Neural cell (in vitro differentiated cells): ENCODE results near the gene MANBA. TPM values are rescaled to one million over a fixed set of nuclear protein-coding genes. Genes with fewer than 3 reads are reported as not detected.

ENCODE experiments used
- H2AFZ ChIP-seq: fragments of 200-600, 300-800 bp; sonication (generic), shearing (Covaris generic); 2 replicates; pipeline ENCODE4 v1.6.0; 2014; ENCODE audit warnings: low read depth, mild to moderate bottlenecking, antibody characterized with exemption, low read length, moderate library complexity
- H3F3A ChIP-seq: fragments of 200-600 bp; shearing (Covaris generic); 2 replicates; pipeline ENCODE4 v1.6.1; 2016; ENCODE audit warnings: mild to moderate bottlenecking, moderate library complexity, mixed read lengths, antibody characterized with exemption, low read length; ENCODE audit not compliant: insufficient read depth, poor library complexity, severe bottlenecking
- H3K27ac ChIP-seq: fragments of 200-600, 300-800 bp; sonication (generic), shearing (Covaris generic); 2 replicates; pipeline ENCODE4 v1.5.1; 2014; ENCODE audit warnings: mild to moderate bottlenecking, low read length, moderate library complexity
- H3K27me3 ChIP-seq: fragments of 300-800, 200-600 bp; sonication (generic), shearing (Covaris generic); 2 replicates; pipeline ENCODE4 v1.6.0; 2014; ENCODE audit warnings: mild to moderate bottlenecking, low read depth, low read length, moderate library complexity; ENCODE audit not compliant: insufficient read depth
- H3K36me3 ChIP-seq: fragments of 300-800, 200-600 bp; sonication (generic), shearing (Covaris generic); 2 replicates; pipeline ENCODE4 v1.5.1; 2014; ENCODE audit warnings: mild to moderate bottlenecking, antibody characterized with exemption, low read length, moderate library complexity; ENCODE audit not compliant: insufficient read depth
- H3K4me2 ChIP-seq: fragments of 300-800, 200-600 bp; sonication (generic), shearing (Covaris generic); 2 replicates; pipeline ENCODE4 v1.6.0; 2014; ENCODE audit warnings: mild to moderate bottlenecking, low read length
- H3K4me3 ChIP-seq: fragments of 300-800, 200-600 bp; sonication (generic), shearing (Covaris generic); 2 replicates; pipeline ENCODE4 v1.5.1; 2014; ENCODE audit warnings: mild to moderate bottlenecking, low read length, moderate library complexity
- H3K79me2 ChIP-seq: fragments of 200-600 bp; shearing (Covaris generic); replicated peaks from 2 replicates; pipeline ENCODE4 v1.6.0; 2014; ENCODE audit warnings: mild to moderate bottlenecking, low read length, moderate library complexity; ENCODE audit not compliant: insufficient read depth
- H3K9ac ChIP-seq: fragments of 300-800, 200-600 bp; sonication (generic), shearing (Covaris generic); 2 replicates; pipeline ENCODE4 v1.6.1; 2016; ENCODE audit warnings: mild to moderate bottlenecking, low read length, mixed read lengths
- H3K9me2 ChIP-seq: fragments of 200-600 bp; shearing (Covaris generic); 2 replicates; pipeline ENCODE4 v1.6.1; 2016; ENCODE audit warnings: mild to moderate bottlenecking, low read length, mixed read lengths; ENCODE audit not compliant: insufficient read depth
- H3K9me3 ChIP-seq: fragments of 200-600, 300-800 bp; sonication (generic), shearing (Covaris generic); 2 replicates; pipeline ENCODE4 v1.6.1; 2016; ENCODE audit warnings: mild to moderate bottlenecking, mixed run types, low read length, moderate library complexity, mixed read lengths
- H4K20me1 ChIP-seq: fragments of 200-600 bp; shearing (Covaris generic); 2 replicates; pipeline ENCODE4 v1.6.1; 2016; ENCODE audit warnings: mild to moderate bottlenecking, mixed run types; ENCODE audit not compliant: insufficient read depth
- CTCF ChIP-seq: fragments of 450-650 bp; IDR thresholded peaks from 2 replicates; pipeline ENCODE4 v1.5.1; 2014; ENCODE audit warnings: antibody characterized with exemption, mild to moderate bottlenecking, moderate library complexity; ENCODE audit not compliant: poor library complexity, severe bottlenecking
- POLR2AphosphoS5 ChIP-seq: IDR thresholded peaks from 2 replicates; pipeline ENCODE4 v1.6.1; 2012
- RAD21 ChIP-seq: fragments of 450-650 bp; conservative IDR thresholded peaks from 2 replicates; pipeline ENCODE4 v1.6.1; 2014; ENCODE audit warnings: antibody characterized with exemption, mild to moderate bottlenecking, moderate library complexity
- REST ChIP-seq: IDR thresholded peaks from 2 replicates; pipeline ENCODE4 v1.6.1; 2012; ENCODE audit warnings: borderline replicate concordance
- SMC3 ChIP-seq: fragments of 450-650 bp; conservative IDR thresholded peaks from 2 replicates; pipeline ENCODE4 v1.6.1; 2014; ENCODE audit warnings: antibody characterized with exemption, mild to moderate bottlenecking, moderate library complexity; ENCODE audit not compliant: poor library complexity
- TAF1 ChIP-seq: IDR thresholded peaks from 2 replicates; pipeline ENCODE4 v1.6.1; 2012; ENCODE audit warnings: low read depth
- polyA plus RNA-seq: library from polyadenylated mRNA; depleted of rRNA; stranded (reverse); fragments of >200 nt; gene quantifications from 2 replicates; pipeline ENCODE4 v1.2.3, GENCODE V29; 2014

Gene MANBA
- polyA plus RNA-seq, 1 donor from 2014 or later: 43.8 TPM

GRCh38 chr4:102780476-102781144 is 19.8 kb upstream of the MANBA start:
- Histone ChIP-seq H2AFZ (no peak overlapping the region), H3K79me2 (no peaks in the 10 kb centered on the region), H3K4me3 (no peak overlapping the region), H3K9me3 (no peaks in the 10 kb centered on the region), H4K20me1 (no peaks in the 10 kb centered on the region), H3K27ac (no peak overlapping the region), H3K27me3 (no peaks in the 10 kb centered on the region), H3F3A (no peaks in the 10 kb centered on the region), H3K9me2 (no peaks in the 10 kb centered on the region), H3K4me2 (no peak overlapping the region), H3K36me3 (no peaks in the 10 kb centered on the region), H3K9ac (no peak overlapping the region)
- TF ChIP-seq REST (no peak), CTCF (no peak)

- TF ChIP-seq SMC3: no peak
- TF ChIP-seq CTCF: no peak
- no peak for TF ChIP-seq POLR2AphosphoS5
- no peak for TF ChIP-seq TAF1
- no peak for TF ChIP-seq RAD21
- TF ChIP-seq REST: no peak
- no peak overlapping the region for H3K4me3 ChIP-seq
- H3K36me3 ChIP-seq: no peaks in the 10 kb centered on the region
- no peaks in the 10 kb centered on the region for H3K79me2 ChIP-seq
- no peak overlapping the region for H3K27ac ChIP-seq
- H4K20me1 ChIP-seq: no peaks in the 10 kb centered on the region
- H3K27me3 ChIP-seq: no peaks in the 10 kb centered on the region
- H3K9me3 ChIP-seq: no peaks in the 10 kb centered on the region
- H2AFZ ChIP-seq: no peak overlapping the region
- no peaks in the 10 kb centered on the region for H3K9me2 ChIP-seq
- H3K4me2 ChIP-seq: no peak overlapping the region
- no peak overlapping the region for H3K9ac ChIP-seq
- no peaks in the 10 kb centered on the region for H3F3A ChIP-seq
Observed at GRCh38 chr4:102779204-102779603, 18.4 kb upstream of the MANBA start.
